HL-60 (cell line): ENCODE measurements around the gene KCNRG.

Source experiments
- DNase-seq, 2 experiments: peaks; one replicate each; pipeline ENCODE4 v3.0.0-alpha.2; 2010 to 2020; ENCODE audit warnings: low read depth in 1 of 2, low spot score in 1 of 2
- H3K27ac ChIP-seq: fragments of 250-450 bp; sonication (Bioruptor Pico); replicated peaks from 2 replicates; pipeline ENCODE4 v1.5.1; 2020; ENCODE audit warnings: mild to moderate bottlenecking, moderate library complexity
- H3K27me3 ChIP-seq: fragments of 250-450 bp; sonication (Bioruptor Pico); 2 replicates; pipeline ENCODE4 v1.5.1; 2021; ENCODE audit warnings: mild to moderate bottlenecking, moderate library complexity; ENCODE audit not compliant: insufficient read depth, poor library complexity, severe bottlenecking
- H3K4me3 ChIP-seq: replicated peaks from 2 replicates; pipeline ENCODE4 v1.5.1; 2011; ENCODE audit warnings: mild to moderate bottlenecking, control low read depth, low read length; ENCODE audit not compliant: insufficient read depth
- GABPA ChIP-seq: IDR thresholded peaks from 2 replicates; pipeline ENCODE4 v1.6.1; 2012; ENCODE audit warnings: low read depth
- POLR2AphosphoS5 ChIP-seq: IDR thresholded peaks from 2 replicates; pipeline ENCODE4 v1.6.1; 2012; ENCODE audit warnings: low read depth
- SPI1 ChIP-seq: IDR thresholded peaks from 2 replicates; pipeline ENCODE4 v1.6.1; 2012; ENCODE audit warnings: low read depth, mild to moderate bottlenecking, borderline replicate concordance
- TF ChIP-seq, protein P1 (sequence below): IDR thresholded peaks from 2 replicates; pipeline ENCODE4 v1.6.1; 2012; ENCODE audit warnings: low read depth; ENCODE audit not compliant: insufficient replicate concordance
- TF ChIP-seq, protein P2 (sequence below): IDR thresholded peaks from one replicate; pipeline ENCODE4 v1.5.1; 2011; ENCODE audit warnings: low read length, control low read depth, inconsistent platforms; ENCODE audit not compliant: insufficient read depth

Gene KCNRG

GRCh38 chr13:50037788-50038187 lies 22.5 kb downstream of the KCNRG start:
- Histone ChIP-seq H3K4me3 (no peak overlapping the region), H3K27ac (no peak overlapping the region), H3K27me3 (no peaks in the 10 kb centered on the region)
- TF ChIP-seq POLR2AphosphoS5 = no peak
- no peak for TF ChIP-seq SPI1
- TF ChIP-seq, protein P1, sequence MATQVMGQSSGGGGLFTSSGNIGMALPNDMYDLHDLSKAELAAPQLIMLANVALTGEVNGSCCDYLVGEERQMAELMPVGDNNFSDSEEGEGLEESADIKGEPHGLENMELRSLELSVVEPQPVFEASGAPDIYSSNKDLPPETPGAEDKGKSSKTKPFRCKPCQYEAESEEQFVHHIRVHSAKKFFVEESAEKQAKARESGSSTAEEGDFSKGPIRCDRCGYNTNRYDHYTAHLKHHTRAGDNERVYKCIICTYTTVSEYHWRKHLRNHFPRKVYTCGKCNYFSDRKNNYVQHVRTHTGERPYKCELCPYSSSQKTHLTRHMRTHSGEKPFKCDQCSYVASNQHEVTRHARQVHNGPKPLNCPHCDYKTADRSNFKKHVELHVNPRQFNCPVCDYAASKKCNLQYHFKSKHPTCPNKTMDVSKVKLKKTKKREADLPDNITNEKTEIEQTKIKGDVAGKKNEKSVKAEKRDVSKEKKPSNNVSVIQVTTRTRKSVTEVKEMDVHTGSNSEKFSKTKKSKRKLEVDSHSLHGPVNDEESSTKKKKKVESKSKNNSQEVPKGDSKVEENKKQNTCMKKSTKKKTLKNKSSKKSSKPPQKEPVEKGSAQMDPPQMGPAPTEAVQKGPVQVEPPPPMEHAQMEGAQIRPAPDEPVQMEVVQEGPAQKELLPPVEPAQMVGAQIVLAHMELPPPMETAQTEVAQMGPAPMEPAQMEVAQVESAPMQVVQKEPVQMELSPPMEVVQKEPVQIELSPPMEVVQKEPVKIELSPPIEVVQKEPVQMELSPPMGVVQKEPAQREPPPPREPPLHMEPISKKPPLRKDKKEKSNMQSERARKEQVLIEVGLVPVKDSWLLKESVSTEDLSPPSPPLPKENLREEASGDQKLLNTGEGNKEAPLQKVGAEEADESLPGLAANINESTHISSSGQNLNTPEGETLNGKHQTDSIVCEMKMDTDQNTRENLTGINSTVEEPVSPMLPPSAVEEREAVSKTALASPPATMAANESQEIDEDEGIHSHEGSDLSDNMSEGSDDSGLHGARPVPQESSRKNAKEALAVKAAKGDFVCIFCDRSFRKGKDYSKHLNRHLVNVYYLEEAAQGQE = no peak
- TF ChIP-seq, protein P2, sequence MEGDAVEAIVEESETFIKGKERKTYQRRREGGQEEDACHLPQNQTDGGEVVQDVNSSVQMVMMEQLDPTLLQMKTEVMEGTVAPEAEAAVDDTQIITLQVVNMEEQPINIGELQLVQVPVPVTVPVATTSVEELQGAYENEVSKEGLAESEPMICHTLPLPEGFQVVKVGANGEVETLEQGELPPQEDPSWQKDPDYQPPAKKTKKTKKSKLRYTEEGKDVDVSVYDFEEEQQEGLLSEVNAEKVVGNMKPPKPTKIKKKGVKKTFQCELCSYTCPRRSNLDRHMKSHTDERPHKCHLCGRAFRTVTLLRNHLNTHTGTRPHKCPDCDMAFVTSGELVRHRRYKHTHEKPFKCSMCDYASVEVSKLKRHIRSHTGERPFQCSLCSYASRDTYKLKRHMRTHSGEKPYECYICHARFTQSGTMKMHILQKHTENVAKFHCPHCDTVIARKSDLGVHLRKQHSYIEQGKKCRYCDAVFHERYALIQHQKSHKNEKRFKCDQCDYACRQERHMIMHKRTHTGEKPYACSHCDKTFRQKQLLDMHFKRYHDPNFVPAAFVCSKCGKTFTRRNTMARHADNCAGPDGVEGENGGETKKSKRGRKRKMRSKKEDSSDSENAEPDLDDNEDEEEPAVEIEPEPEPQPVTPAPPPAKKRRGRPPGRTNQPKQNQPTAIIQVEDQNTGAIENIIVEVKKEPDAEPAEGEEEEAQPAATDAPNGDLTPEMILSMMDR = no peak
- no peak for TF ChIP-seq GABPA
- DNase-seq = no peak

DNA sequence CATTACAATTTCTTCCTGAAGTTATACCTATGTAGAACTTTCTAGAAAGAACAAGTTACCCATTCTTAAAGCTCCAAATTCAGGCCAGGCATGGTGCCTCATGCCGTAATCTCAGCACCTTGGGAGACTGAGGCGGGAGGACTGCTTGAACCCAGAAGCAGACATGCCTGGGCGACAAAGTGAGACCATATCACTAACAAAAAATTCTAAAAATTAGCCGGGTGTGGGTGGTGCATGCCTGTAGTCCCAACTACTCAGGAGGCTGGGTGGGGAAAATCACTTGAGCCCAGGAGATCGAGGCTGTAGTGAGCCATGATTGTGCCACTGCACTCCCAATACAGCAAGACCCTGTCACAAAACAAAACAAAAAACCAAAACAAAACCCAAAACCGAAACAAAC lies 23.0 kb downstream of the KCNRG start:
- no peak for DNase-seq
- Histone ChIP-seq H3K27ac (no peak overlapping the region), H3K4me3 (no peak overlapping the region), H3K27me3 (no peaks in the 10 kb centered on the region)
- TF ChIP-seq, protein P2 = no peak
- TF ChIP-seq, protein P1 = no peak
- TF ChIP-seq GABPA (no peak), POLR2AphosphoS5 (no peak), SPI1 (no peak)

- no peak overlapping the region for H3K4me3 ChIP-seq
- H3K27me3 ChIP-seq = no peaks in the 10 kb centered on the region
- H3K27ac ChIP-seq = no peak overlapping the region
- DNase-seq = no peak
- TF ChIP-seq SPI1 (no peak), POLR2AphosphoS5 (no peak), GABPA (no peak)
- TF ChIP-seq, protein P2 = no peak
- TF ChIP-seq, protein P1 = no peak
Observed at GRCh38 chr13:50052478-50052877, 37.2 kb downstream of the KCNRG start.
